GM12873 (cell line): ENCODE data around the gene PDP2.

Source experiments
- CTCF ChIP-seq: IDR thresholded peaks from 2 replicates; pipeline ENCODE4 v1.5.1; 2012; ENCODE audit warnings: low read depth, mild to moderate bottlenecking, moderate library complexity, low read length, control low read depth; ENCODE audit not compliant: insufficient read depth; ENCODE audit errors: missing control alignments

PDP2 gene

GRCh38 chr16:66936889-66937554 is 56.7 kb downstream of the PDP2 start:
- no peak for TF ChIP-seq CTCF

GRCh38 chr16:66937725-66938337 is 57.5 kb downstream of the PDP2 start:
- TF ChIP-seq CTCF: no peak

- no peak for TF ChIP-seq CTCF
Measured at GRCh38 chr16:66939366-66939765, 59.1 kb downstream of the PDP2 start.

- TF ChIP-seq CTCF: no peak
Measured at GRCh38 chr16:66940236-66940635, 59.9 kb downstream of the PDP2 start.
